BJ (cell line): ENCODE data around the gene SYT12. TPM values are rescaled to one million over a fixed set of nuclear protein-coding genes. Genes with fewer than 3 reads are reported as not detected.

Experiments used
- CTCF ChIA-PET: fragments of 350-600 bp; formaldehyde crosslinking; extraction: SDS; loops from one replicate; lab custom pipeline; 2021; ENCODE audit warnings: antibody characterized with exemption, inconsistent platforms; lab: Yijun Ruan, JAX
- POLR2A ChIA-PET: fragments of 300-600 bp; sonication (Branson Sonifier 250); formaldehyde crosslinking; extraction: SDS; loops from one replicate; lab custom pipeline; 2021; ENCODE audit warnings: antibody characterized with exemption; lab: Charles Lee
- DNase-seq: peaks from one replicate; pipeline ENCODE4 v3.0.0-alpha.2; 2011; ENCODE audit warnings: low read depth
- H3K27me3 ChIP-seq: 2 replicates; pipeline ENCODE4 v1.6.0; 2011; ENCODE audit warnings: low read length; ENCODE audit not compliant: control insufficient read depth, insufficient read depth
- H3K36me3 ChIP-seq: 2 replicates; pipeline ENCODE4 v1.5.1; 2011; ENCODE audit warnings: low read length; ENCODE audit not compliant: control insufficient read depth, insufficient read depth
- H3K4me3 ChIP-seq: 2 replicates; pipeline ENCODE4 v1.5.1; 2011; ENCODE audit warnings: low read depth, mild to moderate bottlenecking, control low read depth, low read length
- CTCF ChIP-seq: IDR thresholded peaks from 2 replicates; pipeline ENCODE4 v1.5.1; 2011; ENCODE audit warnings: low read depth, mild to moderate bottlenecking, control low read depth, inconsistent platforms, low read length, moderate library complexity; ENCODE audit not compliant: insufficient read depth
- polyA plus RNA-seq: library from polyadenylated mRNA; depleted of rRNA; stranded (reverse); fragments of >200 nt; gene quantifications from 2 replicates; pipeline ENCODE4 v1.2.3, GENCODE V29; 2011

SYT12 gene
- polyA plus RNA-seq, 1 experiment, result 0.13 TPM

GRCh38 chr11:67058506-67058905, 35.6 kb downstream of the SYT12 start:
- Histone ChIP-seq H3K27me3 (no peaks in the 10 kb centered on the region), H3K36me3 (no peaks in the 10 kb centered on the region; the same call in 1 of the 2 replicates), H3K4me3 (no peak overlapping the region)
- CTCF ChIA-PET, result interaction anchor here (2.3 kb wide), 1 partner anchor 13 kb away, joined by 8 read pairs; no protein-coding TSS in a partner anchor
- POLR2A ChIA-PET, result no interaction called here
- no peak for DNase-seq
- no peak for TF ChIP-seq CTCF

GRCh38 chr11:67059671-67060070, 36.7 kb downstream of the SYT12 start:
- Histone ChIP-seq H3K36me3 (no peaks in the 10 kb centered on the region; the same call in 1 of the 2 replicates), H3K27me3 (no peaks in the 10 kb centered on the region), H3K4me3 (no peak overlapping the region)
- ChIA-PET POLR2A (no interaction called here), CTCF (no interaction called here)
- no peak for DNase-seq
- TF ChIP-seq CTCF, result no peak

GRCh38 chr11:67060111-67060522, 37.2 kb downstream of the SYT12 start:
- H3K4me3 ChIP-seq, result no peak overlapping the region
- CTCF ChIA-PET, result no interaction called here
- no peak for DNase-seq
- no peak for TF ChIP-seq CTCF
- H3K27me3 ChIP-seq, result no peaks in the 10 kb centered on the region
- POLR2A ChIA-PET, result no interaction called here
- no peaks in the 10 kb centered on the region; the same call in 1 of the 2 replicates for H3K36me3 ChIP-seq

- Histone ChIP-seq H3K27me3 (no peaks in the 10 kb centered on the region), H3K4me3 (no peak overlapping the region), H3K36me3 (peaks cover 3% of the 10 kb centered on the region)
- DNase-seq, result no peak
- TF ChIP-seq CTCF, result no peak
- ChIA-PET POLR2A (no interaction called here), CTCF (interaction anchor here (0.9 kb wide), 1 partner anchor 9 kb away, joined by 3 read pairs; no protein-coding TSS in a partner anchor)
Observed at GRCh38 chr11:67062526-67063373, 39.8 kb downstream of the SYT12 start.

GRCh38 chr11:67066333-67066709, 43.4 kb downstream of the SYT12 start:
- POLR2A ChIA-PET, result no interaction called here
- no peak for DNase-seq
- H3K4me3 ChIP-seq, result no peak overlapping the region
- no peak for TF ChIP-seq CTCF
- CTCF ChIA-PET, result interaction anchor here (0.9 to 2.5 kb wide), 2 partner anchors 12 to 15 kb away, joined by 6 to 9 read pairs; no protein-coding TSS in a partner anchor
- H3K27me3 ChIP-seq, result no peaks in the 10 kb centered on the region
- H3K36me3 ChIP-seq, result peaks cover 3% of the 10 kb centered on the region
